Prostate gland (tissue), 2 donors: ENCODE measurements around the gene OR10AD1. TPM values are rescaled to one million over a fixed set of nuclear protein-coding genes. Genes with fewer than 3 reads are reported as not detected.

ENCODE experiments used
- DNase-seq: peaks from one replicate; pipeline ENCODE4 v3.0.0-alpha.2; 2019; ENCODE audit warnings: low spot score
- H3K27ac ChIP-seq, 2 donors: fragments of 200-600 bp; sonication (generic); 2 replicates each; pipeline ENCODE4 v1.5.1; 2017 to 2019
- H3K27me3 ChIP-seq: fragments of 200-600 bp; sonication (generic); replicated peaks from 2 replicates; pipeline ENCODE4 v1.5.1; 2019; ENCODE audit not compliant: insufficient read depth
- H3K36me3 ChIP-seq, 2 donors: fragments of 200-600 bp; sonication (generic); 1 replicate in 1 of 2; 2 replicates in 1 of 2; pipeline versions ENCODE4 v1.5.1 to v1.8.1; 2017 to 2019
- H3K4me1 ChIP-seq: fragments of 200-600 bp; sonication (generic); replicated peaks from 2 replicates; pipeline ENCODE4 v1.5.1; 2019
- H3K4me3 ChIP-seq, 2 donors: fragments of 200-600 bp; sonication (generic); 2 replicates each; pipeline ENCODE4 v1.5.1; 2017 to 2019
- H3K9me3 ChIP-seq: fragments of 200-600 bp; sonication (generic); 2 replicates; pipeline ENCODE4 v1.5.1; 2017
- CTCF ChIP-seq, 4 experiments: fragments of 200-600 bp in 2 of 4; fragments of 450-650 bp in 2 of 4; sonication (generic) in 2 of 4; IDR thresholded peaks; 1 replicate in 3 of 4; 2 replicates in 1 of 4; pipeline ENCODE4 v1.5.1; 2016 to 2019; ENCODE audit warnings: antibody characterized with exemption in 4 of 4, mild to moderate bottlenecking in 2 of 4, moderate library complexity in 2 of 4
- POLR2A ChIP-seq: fragments of 450-650 bp; IDR thresholded peaks from one replicate; pipeline ENCODE4 v1.6.1; 2016; ENCODE audit warnings: antibody characterized with exemption, mild to moderate bottlenecking
- POLR2AphosphoS5 ChIP-seq: sonication (generic); formaldehyde crosslinking; IDR thresholded peaks from one replicate; pipeline ENCODE4 v1.6.1; 2017; ENCODE audit warnings: antibody characterized with exemption
- WGBS: methylation state at CpG from one replicate; pipeline ENCODE4 v1.1.5; 2018; 5-methylcytosine and 5-hydroxymethylcytosine counted together
- intact Hi-C: fragments of 100-400 bp; cut with DNase I; formaldehyde crosslinking; loops from one replicate; pipeline ENCODE4 v1.14.2; 2022
- total RNA-seq, 2 donors: library from RNA; depleted of rRNA; stranded (reverse); fragments of >200 nt; gene quantifications; one replicate each; pipeline ENCODE4 v1.1.0, GENCODE V29; 2016

The OR10AD1 gene
- total RNA-seq, 2 donors from 2014 or later, result not detected

GRCh38 chr12:48169011-48169410 is 34.1 kb downstream of the OR10AD1 start:
- intact Hi-C loops, result no loop called here
- H3K27me3 ChIP-seq, result no peaks in the 10 kb centered on the region
- H3K4me1 ChIP-seq, result no peaks in the 10 kb centered on the region
- no peak overlapping the region for H3K27ac ChIP-seq
- H3K4me3 ChIP-seq, result no peak overlapping the region
- H3K36me3 ChIP-seq, result no peaks in the 10 kb centered on the region
- H3K9me3 ChIP-seq, result no peaks in the 10 kb centered on the region
- TF ChIP-seq POLR2A (no peak), POLR2AphosphoS5 (no peak), CTCF (IDR thresholded peaks at IDR 0.05) (no peak)
- 90% methylated on average over 19 of the region's 19 CpGs for WGBS
- DNase-seq, result no peak

- Histone ChIP-seq H3K36me3 (no peaks in the 10 kb centered on the region), H3K4me1 (no peaks in the 10 kb centered on the region), H3K9me3 (no peaks in the 10 kb centered on the region), H3K27ac (no peak overlapping the region), H3K27me3 (no peaks in the 10 kb centered on the region), H3K4me3 (no peak overlapping the region)
- intact Hi-C loops, result loop anchor here (2.0 kb wide), 1 partner anchor 83 kb away; no protein-coding TSS in a partner anchor
- no peak for DNase-seq
- WGBS, result 17% methylated on average over 2 of the region's 2 CpGs
- TF ChIP-seq POLR2A (no peak), POLR2AphosphoS5 (peak; percentile 48), CTCF (IDR thresholded peaks at IDR 0.05) (peak; percentile 60 to 83 (median 74))
These were observed 37.8 kb downstream of the OR10AD1 start for GRCh38 chr12:48165089-48165981.

- no peaks in the 10 kb centered on the region for H3K36me3 ChIP-seq
- no peak overlapping the region for H3K27ac ChIP-seq
- TF ChIP-seq POLR2A (no peak), POLR2AphosphoS5 (no peak), CTCF (IDR thresholded peaks at IDR 0.05) (no peak)
- intact Hi-C loops, result loop anchor here (2.0 kb wide), 1 partner anchor 82 kb away; no protein-coding TSS in a partner anchor
- no peaks in the 10 kb centered on the region for H3K4me1 ChIP-seq
- no peak overlapping the region for H3K4me3 ChIP-seq
- H3K9me3 ChIP-seq, result no peaks in the 10 kb centered on the region
- DNase-seq, result no peak
- no peaks in the 10 kb centered on the region for H3K27me3 ChIP-seq
- WGBS, result 83% methylated on average over 2 of the region's 2 CpGs
These were observed 38.6 kb downstream of the OR10AD1 start for GRCh38 chr12:48164451-48164850.

- no peak for TF ChIP-seq POLR2A
- no peak for TF ChIP-seq POLR2AphosphoS5
- TF ChIP-seq CTCF (IDR thresholded peaks at IDR 0.05), result no peak
- Histone ChIP-seq H3K27me3 (no peaks in the 10 kb centered on the region), H3K4me3 (no peak overlapping the region), H3K36me3 (no peaks in the 10 kb centered on the region), H3K27ac (no peak overlapping the region), H3K9me3 (no peaks in the 10 kb centered on the region), H3K4me1 (no peaks in the 10 kb centered on the region)
- intact Hi-C loops, result no loop called here
- 64% methylated on average over 5 of the region's 5 CpGs for WGBS
- no peak for DNase-seq
These were observed 39.8 kb downstream of the OR10AD1 start for GRCh38 chr12:48163150-48163747.
